ENCODE data around the gene PSKH1.
A peak's percentile ranks its signal among the peaks of the same experiment; 100 is the strongest.

Gene PSKH1

DNA sequence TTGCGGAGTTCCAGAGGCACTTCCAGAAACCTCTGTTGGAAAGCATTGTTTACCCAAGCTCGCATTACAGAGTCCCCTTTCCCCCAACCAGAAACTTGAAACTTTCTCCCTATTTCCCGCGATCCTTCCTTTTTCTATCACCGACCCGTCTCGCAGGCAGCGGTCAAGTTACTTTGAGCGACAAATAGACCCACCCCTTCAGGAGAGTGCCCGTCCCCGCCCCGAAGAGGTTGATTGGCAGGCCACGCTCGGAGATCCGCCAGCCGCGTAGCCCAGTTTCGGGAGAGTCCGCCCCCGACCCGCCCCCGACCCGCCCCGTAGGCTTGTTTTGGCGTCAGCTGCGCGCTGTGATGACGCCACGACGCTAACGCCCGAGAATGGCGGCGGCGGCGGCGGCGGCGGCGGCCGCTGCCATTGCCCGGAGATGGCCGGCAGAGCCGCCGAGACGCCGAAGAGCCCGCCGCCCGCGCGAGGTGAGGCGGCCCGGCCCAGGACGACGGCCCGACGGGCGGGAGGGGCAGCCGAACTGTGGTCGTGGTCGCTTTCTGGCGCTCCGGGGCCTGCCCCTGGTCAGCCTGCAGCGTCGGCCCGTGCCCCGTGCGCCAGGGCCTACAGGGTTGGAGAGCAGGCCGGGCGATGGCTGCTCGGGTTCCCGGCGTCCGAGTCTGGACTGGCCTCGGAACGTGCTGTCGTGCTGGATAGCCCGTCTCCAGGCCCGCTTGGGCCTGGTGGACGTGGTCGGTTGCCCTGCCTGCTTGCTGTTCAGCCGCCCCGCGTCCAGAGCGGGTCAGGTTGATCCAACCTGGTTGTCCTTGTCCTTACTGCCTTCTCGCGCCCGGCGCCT, at the start of gene PSKH1:
Gene PSKH1 (plus strand): TSS at position 356 of the 844 bp plus-strand sequence. CDS start 15,496 bp downstream, outside the sequence.
- Histone ChIP-seq H3K4me3 (peak within 1 kb of the TSS; percentile 84), H3K9me3 (ENCODE audit: low read depth, low read length) (no peaks in the 10 kb centered on the region), H3K27ac (no peak within 1 kb of the TSS), H3K36me3 (ENCODE audit: insufficient read depth, low read length) (no peaks in the 10 kb centered on the region), H3K9ac (ENCODE audit: insufficient read length) (peak within 1 kb of the TSS; percentile 89)
- TF ChIP-seq EZH2 (IDR thresholded peaks at IDR 0.05) (no peak), FOXP2 (optimal IDR thresholded peaks at IDR 0.05; ENCODE audit: control extremely low read depth, extremely low read length, insufficient read depth) (no peak), POLR2AphosphoS5 (IDR thresholded peaks at IDR 0.05; ENCODE audit: borderline replicate concordance, low read depth, low read length) (peak; percentile 60; the same call in 1 of the 2 replicates)
- DNase-seq (ENCODE audit: low read depth, low spot score): peak; percentile 26

DNA sequence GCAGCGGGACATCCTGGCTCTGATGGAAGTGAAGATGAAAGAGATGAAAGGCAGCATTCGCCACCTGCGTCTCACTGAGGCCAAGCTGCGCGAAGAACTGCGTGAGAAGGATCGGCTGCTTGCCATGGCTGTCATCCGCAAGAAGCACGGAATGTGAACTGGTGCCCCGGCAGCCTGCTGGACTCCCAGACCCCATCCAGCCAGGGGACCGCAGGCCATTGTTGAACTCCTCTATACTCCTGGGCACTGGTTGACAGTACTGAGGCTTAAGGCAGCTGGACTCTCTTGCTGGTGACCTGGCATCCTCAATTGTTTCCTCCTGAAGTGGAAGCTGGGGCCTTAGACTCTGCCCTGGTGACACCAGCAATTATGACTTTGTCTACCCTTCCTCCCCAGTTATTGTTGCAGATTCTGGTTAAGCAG, 49.7 kb upstream of the PSKH1 start:
- no peaks in the 10 kb centered on the region for H3K9me3 ChIP-seq (ENCODE audit: low read depth, low read length)
- DNase-seq (ENCODE audit: low read depth, low spot score): no peak
- H3K4me3 ChIP-seq: peak overlapping the region; percentile 90
- H3K27ac ChIP-seq: no peak overlapping the region
- H3K9ac ChIP-seq (ENCODE audit: insufficient read length): peak overlapping the region; percentile 45
- TF ChIP-seq EZH2 (IDR thresholded peaks at IDR 0.05) (no peak), POLR2AphosphoS5 (IDR thresholded peaks at IDR 0.05; ENCODE audit: borderline replicate concordance, low read depth, low read length) (no peak), FOXP2 (optimal IDR thresholded peaks at IDR 0.05; ENCODE audit: control extremely low read depth, extremely low read length, insufficient read depth) (no peak)
- no peaks in the 10 kb centered on the region for H3K36me3 ChIP-seq (ENCODE audit: insufficient read depth, low read length)

DNA sequence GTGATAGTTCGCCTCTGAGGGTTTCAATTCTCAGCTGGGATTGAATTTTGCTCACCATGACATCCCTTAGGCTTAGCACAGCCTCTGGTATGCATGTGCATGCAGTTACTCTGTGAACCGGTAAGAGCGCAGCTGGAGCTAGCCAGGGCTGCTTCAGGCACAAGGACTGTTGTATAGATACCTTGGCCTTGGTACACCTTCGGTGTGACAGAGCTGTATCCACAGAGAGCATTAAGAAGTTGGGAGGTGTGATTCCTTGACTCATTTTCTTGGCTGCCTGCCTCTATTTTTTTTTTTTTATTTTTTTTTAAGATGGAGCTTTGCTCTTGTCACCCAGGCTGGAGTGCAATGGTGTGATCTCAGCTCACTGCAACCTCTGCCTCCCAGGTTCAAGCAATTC, 48.6 kb upstream of the PSKH1 start:
- no peak for DNase-seq (ENCODE audit: low read depth, low spot score)
- Histone ChIP-seq H3K9ac (ENCODE audit: insufficient read length) (no peak overlapping the region), H3K27ac (no peak overlapping the region)

DNA sequence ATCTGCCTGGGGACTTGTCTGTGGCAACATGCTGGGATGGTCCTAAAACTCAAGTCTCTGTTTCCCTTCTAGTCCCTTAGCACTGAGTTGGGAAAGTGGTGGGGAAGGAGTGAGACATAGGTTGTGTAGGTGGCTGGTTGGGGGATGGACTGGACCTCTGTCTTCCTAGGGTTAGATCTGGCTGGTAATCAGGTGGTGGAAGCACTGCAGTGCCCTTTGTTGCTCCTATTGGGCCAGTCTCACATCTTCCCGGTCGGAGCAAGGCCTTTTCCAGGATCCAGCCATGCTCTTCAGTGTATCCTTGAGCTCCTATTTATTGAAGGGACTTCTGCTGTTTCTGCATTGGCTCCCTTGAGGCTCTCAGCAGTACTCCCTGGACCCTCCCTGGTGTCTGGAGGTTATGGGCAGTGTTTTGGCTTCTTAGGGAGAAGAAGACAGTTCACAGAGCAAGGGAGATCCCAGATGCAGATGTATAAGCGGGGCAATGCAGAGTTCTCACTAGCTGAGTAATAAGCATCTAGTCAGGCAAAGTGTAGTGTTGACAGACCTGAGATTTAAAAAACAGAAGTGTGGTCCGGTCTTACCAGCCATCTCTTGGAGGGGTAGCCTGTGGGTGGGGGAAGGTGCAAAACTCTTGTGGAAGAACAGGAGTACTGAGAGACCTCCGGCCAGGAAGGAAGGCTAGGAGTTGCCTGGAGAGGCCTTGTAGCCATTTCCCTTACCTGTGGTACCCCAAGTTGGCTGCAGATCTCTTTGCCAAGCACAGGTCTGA, 47.6 kb upstream of the PSKH1 start:
- peaks cover 6% of the 10 kb centered on the region; the same call in 1 of the 2 replicates for H3K36me3 ChIP-seq (ENCODE audit: insufficient read depth, low read length)
- peak overlapping the region; percentile 83 for H3K4me3 ChIP-seq
- no peak for TF ChIP-seq EZH2 (IDR thresholded peaks at IDR 0.05)
- no peak for TF ChIP-seq POLR2AphosphoS5 (IDR thresholded peaks at IDR 0.05; ENCODE audit: borderline replicate concordance, low read depth, low read length)
- no peak for TF ChIP-seq FOXP2 (optimal IDR thresholded peaks at IDR 0.05; ENCODE audit: control extremely low read depth, extremely low read length, insufficient read depth)
- no peaks in the 10 kb centered on the region for H3K9me3 ChIP-seq (ENCODE audit: low read depth, low read length)
- DNase-seq (ENCODE audit: low read depth, low spot score): no peak
- H3K27ac ChIP-seq: peak overlapping the region; percentile 92
- H3K9ac ChIP-seq (ENCODE audit: insufficient read length): peak overlapping the region; percentile 86

More for the DNA sequence above, 48.6 kb upstream of the PSKH1 start:
- no peaks in the 10 kb centered on the region for H3K9me3 ChIP-seq (ENCODE audit: low read depth, low read length)
- peak overlapping the region; percentile 90 for H3K4me3 ChIP-seq
- TF ChIP-seq EZH2 (IDR thresholded peaks at IDR 0.05): no peak
- no peak for TF ChIP-seq FOXP2 (optimal IDR thresholded peaks at IDR 0.05; ENCODE audit: control extremely low read depth, extremely low read length, insufficient read depth)
- no peak for TF ChIP-seq POLR2AphosphoS5 (IDR thresholded peaks at IDR 0.05; ENCODE audit: borderline replicate concordance, low read depth, low read length)
- peaks cover 6% of the 10 kb centered on the region; the same call in 1 of the 2 replicates for H3K36me3 ChIP-seq (ENCODE audit: insufficient read depth, low read length)

DNA sequence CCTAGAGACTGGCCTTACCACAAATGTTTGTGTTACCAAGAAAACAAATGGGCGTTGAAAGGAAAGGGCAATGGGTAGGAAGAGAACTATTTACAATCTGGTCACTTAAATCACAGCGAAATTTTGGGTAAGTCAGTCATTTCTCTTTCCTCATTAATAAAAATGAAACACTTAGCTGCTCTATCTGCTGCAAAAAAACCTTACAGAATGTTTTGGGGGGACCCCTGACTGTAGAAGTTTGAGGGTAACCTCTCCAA, 47.1 kb upstream of the PSKH1 start:
- H3K4me3 ChIP-seq: peak overlapping the region; percentile 83
- TF ChIP-seq FOXP2 (optimal IDR thresholded peaks at IDR 0.05; ENCODE audit: control extremely low read depth, extremely low read length, insufficient read depth) (no peak), POLR2AphosphoS5 (IDR thresholded peaks at IDR 0.05; ENCODE audit: borderline replicate concordance, low read depth, low read length) (no peak), EZH2 (IDR thresholded peaks at IDR 0.05) (no peak)
- DNase-seq (ENCODE audit: low read depth, low spot score): no peak

DNA sequence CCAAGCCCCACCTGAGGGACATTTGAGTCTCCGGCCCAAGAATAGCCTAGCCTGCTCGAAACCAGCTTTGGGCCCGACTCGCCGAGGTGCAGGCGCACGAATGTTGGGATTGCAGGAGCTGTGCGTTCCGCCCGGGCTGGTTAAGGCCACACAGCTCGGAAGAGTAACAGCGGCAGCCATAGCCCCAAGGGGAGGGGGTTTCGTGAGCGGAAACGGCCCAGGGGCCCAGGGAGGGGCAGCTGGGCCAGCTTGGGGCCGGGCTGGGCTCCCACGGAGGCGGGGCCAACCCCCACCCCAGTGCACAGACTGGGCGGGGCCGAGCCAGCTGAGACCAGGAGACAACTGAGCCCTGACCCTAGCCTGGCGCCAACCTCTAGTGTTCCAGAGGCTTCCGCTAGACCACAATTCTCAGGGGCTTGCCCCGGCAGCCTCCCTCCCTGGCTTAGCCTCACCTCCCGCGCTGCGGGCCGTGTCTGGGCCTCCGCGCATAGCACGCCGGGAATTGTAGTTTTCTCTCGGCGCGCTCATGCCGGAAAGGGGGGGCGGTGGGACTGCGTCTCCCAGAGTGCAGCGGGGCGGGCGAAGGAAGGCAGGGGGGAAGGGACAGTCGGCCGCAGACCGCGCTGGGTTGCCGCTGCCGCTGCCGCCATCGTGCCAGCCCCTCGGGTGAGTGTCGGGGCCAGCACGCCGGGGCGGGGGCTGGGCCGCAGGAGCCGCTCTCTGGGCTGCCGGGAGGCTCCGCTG, 46.6 kb upstream of the PSKH1 start, which contains the start of gene NUTF2:
Gene NUTF2 (plus strand): TSS at position 614 of the 744 bp plus-strand sequence. CDS start 18,198 bp downstream, outside the sequence.
- peak within 1 kb of the TSS; percentile 86 for H3K9ac ChIP-seq (ENCODE audit: insufficient read length)

More for the DNA sequence above, 47.1 kb upstream of the PSKH1 start:
- H3K9ac ChIP-seq (ENCODE audit: insufficient read length): peak overlapping the region; percentile 86
- H3K36me3 ChIP-seq (ENCODE audit: insufficient read depth, low read length): peaks cover 6% of the 10 kb centered on the region; the same call in 1 of the 2 replicates
- peak overlapping the region; percentile 92 for H3K27ac ChIP-seq
- H3K9me3 ChIP-seq (ENCODE audit: low read depth, low read length): no peaks in the 10 kb centered on the region

DNA sequence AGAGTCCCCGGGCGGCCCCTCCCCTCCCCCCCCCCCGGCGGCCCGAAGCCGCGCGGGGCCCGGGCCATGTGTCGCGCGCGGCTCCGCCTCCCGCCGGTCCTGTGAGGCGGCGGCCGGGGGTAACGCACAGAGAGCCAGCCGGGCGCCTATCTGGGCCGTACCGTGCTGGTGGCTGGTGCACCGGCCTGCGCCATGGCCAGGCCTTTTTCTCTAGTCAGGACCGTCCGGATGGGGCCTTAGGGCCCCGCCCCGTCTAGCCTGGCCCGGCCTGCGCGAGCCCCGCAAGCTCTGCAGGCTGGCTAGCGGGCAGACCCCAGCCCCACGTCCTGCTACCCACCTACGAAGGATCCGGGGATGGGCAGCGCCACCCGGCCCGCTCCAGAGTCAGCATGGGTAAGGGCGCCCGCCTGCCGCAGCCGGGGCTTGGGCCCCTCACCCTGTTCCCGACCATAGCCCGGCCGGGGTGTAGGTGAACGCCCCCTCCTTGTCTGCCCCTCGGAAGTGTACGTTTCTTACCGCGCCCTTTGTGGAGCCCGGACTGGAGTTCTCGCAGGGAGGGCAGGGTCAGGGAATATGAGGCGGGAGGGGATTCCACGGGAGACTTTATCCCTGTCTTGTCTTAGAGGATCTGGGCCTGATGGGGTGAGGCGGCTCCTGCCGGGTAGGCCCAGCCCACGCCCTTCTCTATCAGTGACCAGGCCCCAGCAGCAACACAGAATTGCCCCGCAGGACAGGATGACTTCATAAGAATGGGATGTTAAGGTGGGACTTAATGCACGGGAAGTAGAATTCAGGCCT, 45.8 kb upstream of the PSKH1 start, which contains the start of gene CENPT:
Gene CENPT (minus strand): TSS at position 630 of the 798 bp plus-strand sequence. CDS start 13,834 bp downstream, outside the sequence.
- no peaks in the 10 kb centered on the region for H3K9me3 ChIP-seq (ENCODE audit: low read depth, low read length)
- TF ChIP-seq FOXP2 (optimal IDR thresholded peaks at IDR 0.05; ENCODE audit: control extremely low read depth, extremely low read length, insufficient read depth): no peak
- TF ChIP-seq POLR2AphosphoS5 (IDR thresholded peaks at IDR 0.05; ENCODE audit: borderline replicate concordance, low read depth, low read length): no peak
- TF ChIP-seq EZH2 (IDR thresholded peaks at IDR 0.05): no peak
- no peak for DNase-seq (ENCODE audit: low read depth, low spot score)

More for the DNA sequence above, 46.6 kb upstream of the PSKH1 start, which contains the start of gene NUTF2:
- no peaks in the 10 kb centered on the region for H3K9me3 ChIP-seq (ENCODE audit: low read depth, low read length)
- DNase-seq (ENCODE audit: low read depth, low spot score): peak; percentile 47
- H3K27ac ChIP-seq: peak within 1 kb of the TSS; percentile 92
- peaks cover 6% of the 10 kb centered on the region; the same call in 1 of the 2 replicates for H3K36me3 ChIP-seq (ENCODE audit: insufficient read depth, low read length)
- TF ChIP-seq POLR2AphosphoS5 (IDR thresholded peaks at IDR 0.05; ENCODE audit: borderline replicate concordance, low read depth, low read length) (peak; percentile 53; the same call in 1 of the 2 replicates), FOXP2 (optimal IDR thresholded peaks at IDR 0.05; ENCODE audit: control extremely low read depth, extremely low read length, insufficient read depth) (peak; percentile 59), EZH2 (IDR thresholded peaks at IDR 0.05) (no peak)
- H3K4me3 ChIP-seq: peak within 1 kb of the TSS; percentile 83

More for the DNA sequence above, 45.8 kb upstream of the PSKH1 start, which contains the start of gene CENPT:
- Histone ChIP-seq H3K36me3 (ENCODE audit: insufficient read depth, low read length) (peaks cover 6% of the 10 kb centered on the region; the same call in 1 of the 2 replicates), H3K27ac (peak within 1 kb of the TSS; percentile 92), H3K9ac (ENCODE audit: insufficient read length) (peak within 1 kb of the TSS; percentile 86), H3K4me3 (peak within 1 kb of the TSS; percentile 83)
